K562 (cell line): ENCODE results near the gene CACNA2D3.

Source experiments
- EZH2 ChIP-seq: IDR thresholded peaks from 2 replicates; pipeline ENCODE4 v1.6.1; 2012; ENCODE audit warnings: low read depth, mild to moderate bottlenecking, inconsistent platforms, low read length, borderline replicate concordance
- NR2C1 ChIP-seq, 2 experiments: fragments of 450-650 bp; IDR thresholded peaks; 2 replicates each; pipeline ENCODE4 v1.6.1; 2017; ENCODE audit warnings: mild to moderate bottlenecking in 2 of 2, antibody characterized with exemption in 1 of 2, inconsistent platforms in 1 of 2, missing compliant biosample characterization in 1 of 2, missing genetic modification characterization in 1 of 2
- RAD21 ChIP-seq, 2 experiments: fragments of 250-450 bp in 1 of 2; fragments of 450-650 bp in 1 of 2; sonication (Bioruptor Pico) in 1 of 2; formaldehyde crosslinking in 1 of 2; IDR thresholded peaks in 1 of 2; conservative IDR thresholded peaks in 1 of 2; 2 replicates each; pipeline versions ENCODE4 v1.4.0 to v1.8.0; 2020 to 2022; ENCODE audit warnings: mild to moderate bottlenecking in 2 of 2, moderate library complexity in 1 of 2
- SLC30A9 ChIP-seq: fragments of 250-450 bp; sonication (Bioruptor Pico); IDR thresholded peaks from 2 replicates; pipeline ENCODE4 v1.8.0; 2022; ENCODE audit warnings: mild to moderate bottlenecking, moderate library complexity
- TBP ChIP-seq: optimal IDR thresholded peaks from 2 replicates; pipeline ENCODE3; 2011; ENCODE audit warnings: low read depth, low read length, improper control_type of control experiment
- TEAD2 ChIP-seq: fragments of 450-650 bp; IDR thresholded peaks from 2 replicates; pipeline ENCODE4 v1.6.1; 2016; ENCODE audit warnings: missing genetic modification characterization, control low read depth, missing compliant biosample characterization
- ZNF274 ChIP-seq: IDR thresholded peaks from 2 replicates; pipeline ENCODE4 v1.6.1; 2011; ENCODE audit warnings: low read depth, mild to moderate bottlenecking, low read length, moderate library complexity, borderline replicate concordance
- TF ChIP-seq, protein P1 (sequence below), 3 experiments: IDR thresholded peaks in 2 of 3; conservative IDR thresholded peaks in 1 of 3; 2 replicates each; pipeline ENCODE4 v1.5.1; 2011 to 2012; ENCODE audit warnings: low read length in 3 of 3, mild to moderate bottlenecking in 3 of 3, control low read depth in 2 of 3, improper control_type of control experiment in 1 of 3, inconsistent platforms in 1 of 3, low read depth in 1 of 3, mixed read lengths in 1 of 3, moderate library complexity in 1 of 3; ENCODE audit not compliant: insufficient read depth in 2 of 3
- TF ChIP-seq, protein P2 (sequence below): fragments of 150-350 bp; IDR thresholded peaks from 2 replicates; pipeline ENCODE4 v1.6.1; 2014; ENCODE audit warnings: low read depth, mild to moderate bottlenecking, low read length, borderline replicate concordance
- TF ChIP-seq, protein P3 (sequence below): fragments of 450-650 bp; IDR thresholded peaks from 2 replicates; pipeline ENCODE4 v1.6.1; 2016; ENCODE audit warnings: mild to moderate bottlenecking
- TF ChIP-seq, protein P4 (sequence below): fragments of 450-650 bp; IDR thresholded peaks from 2 replicates; pipeline ENCODE4 v1.6.1; 2017; ENCODE audit warnings: mild to moderate bottlenecking, moderate library complexity

DNA sequence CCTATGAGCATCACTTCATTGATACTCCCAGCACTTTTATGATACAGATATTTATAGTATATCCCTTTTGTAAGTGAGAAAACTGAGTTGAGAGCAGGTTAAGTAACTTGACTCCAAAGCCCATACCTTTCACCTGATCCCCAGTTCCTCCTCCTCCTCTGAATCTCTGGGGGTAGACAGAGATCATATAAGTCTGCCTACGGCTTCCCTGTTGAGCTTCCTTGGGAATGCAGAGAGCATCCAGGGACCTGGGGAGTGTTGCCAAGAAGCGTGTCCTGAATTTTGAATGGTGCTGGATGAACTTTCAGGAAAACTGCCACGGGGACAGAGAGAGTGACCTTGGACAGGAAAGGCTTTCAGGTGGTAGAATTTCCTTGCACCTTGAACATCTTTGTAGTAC is 537.0 kb downstream of the CACNA2D3 start:
- TF ChIP-seq SLC30A9, result no peak
- TF ChIP-seq, protein P1, sequence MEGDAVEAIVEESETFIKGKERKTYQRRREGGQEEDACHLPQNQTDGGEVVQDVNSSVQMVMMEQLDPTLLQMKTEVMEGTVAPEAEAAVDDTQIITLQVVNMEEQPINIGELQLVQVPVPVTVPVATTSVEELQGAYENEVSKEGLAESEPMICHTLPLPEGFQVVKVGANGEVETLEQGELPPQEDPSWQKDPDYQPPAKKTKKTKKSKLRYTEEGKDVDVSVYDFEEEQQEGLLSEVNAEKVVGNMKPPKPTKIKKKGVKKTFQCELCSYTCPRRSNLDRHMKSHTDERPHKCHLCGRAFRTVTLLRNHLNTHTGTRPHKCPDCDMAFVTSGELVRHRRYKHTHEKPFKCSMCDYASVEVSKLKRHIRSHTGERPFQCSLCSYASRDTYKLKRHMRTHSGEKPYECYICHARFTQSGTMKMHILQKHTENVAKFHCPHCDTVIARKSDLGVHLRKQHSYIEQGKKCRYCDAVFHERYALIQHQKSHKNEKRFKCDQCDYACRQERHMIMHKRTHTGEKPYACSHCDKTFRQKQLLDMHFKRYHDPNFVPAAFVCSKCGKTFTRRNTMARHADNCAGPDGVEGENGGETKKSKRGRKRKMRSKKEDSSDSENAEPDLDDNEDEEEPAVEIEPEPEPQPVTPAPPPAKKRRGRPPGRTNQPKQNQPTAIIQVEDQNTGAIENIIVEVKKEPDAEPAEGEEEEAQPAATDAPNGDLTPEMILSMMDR (IDR thresholded peaks at IDR 0.05 in 2 of 3, conservative IDR thresholded peaks at IDR 0.05 in 1 of 3; ENCODE audit: insufficient read depth in 2 of 3, low read depth in 1 of 3, low read length in 3 of 3), result no peak
- TF ChIP-seq EZH2, result no peak
- TF ChIP-seq NR2C1 (IDR thresholded peaks at IDR 0.05), result no peak
- TF ChIP-seq NR2C1 (tag; IDR thresholded peaks at IDR 0.05), result no peak
- TF ChIP-seq, protein P2, sequence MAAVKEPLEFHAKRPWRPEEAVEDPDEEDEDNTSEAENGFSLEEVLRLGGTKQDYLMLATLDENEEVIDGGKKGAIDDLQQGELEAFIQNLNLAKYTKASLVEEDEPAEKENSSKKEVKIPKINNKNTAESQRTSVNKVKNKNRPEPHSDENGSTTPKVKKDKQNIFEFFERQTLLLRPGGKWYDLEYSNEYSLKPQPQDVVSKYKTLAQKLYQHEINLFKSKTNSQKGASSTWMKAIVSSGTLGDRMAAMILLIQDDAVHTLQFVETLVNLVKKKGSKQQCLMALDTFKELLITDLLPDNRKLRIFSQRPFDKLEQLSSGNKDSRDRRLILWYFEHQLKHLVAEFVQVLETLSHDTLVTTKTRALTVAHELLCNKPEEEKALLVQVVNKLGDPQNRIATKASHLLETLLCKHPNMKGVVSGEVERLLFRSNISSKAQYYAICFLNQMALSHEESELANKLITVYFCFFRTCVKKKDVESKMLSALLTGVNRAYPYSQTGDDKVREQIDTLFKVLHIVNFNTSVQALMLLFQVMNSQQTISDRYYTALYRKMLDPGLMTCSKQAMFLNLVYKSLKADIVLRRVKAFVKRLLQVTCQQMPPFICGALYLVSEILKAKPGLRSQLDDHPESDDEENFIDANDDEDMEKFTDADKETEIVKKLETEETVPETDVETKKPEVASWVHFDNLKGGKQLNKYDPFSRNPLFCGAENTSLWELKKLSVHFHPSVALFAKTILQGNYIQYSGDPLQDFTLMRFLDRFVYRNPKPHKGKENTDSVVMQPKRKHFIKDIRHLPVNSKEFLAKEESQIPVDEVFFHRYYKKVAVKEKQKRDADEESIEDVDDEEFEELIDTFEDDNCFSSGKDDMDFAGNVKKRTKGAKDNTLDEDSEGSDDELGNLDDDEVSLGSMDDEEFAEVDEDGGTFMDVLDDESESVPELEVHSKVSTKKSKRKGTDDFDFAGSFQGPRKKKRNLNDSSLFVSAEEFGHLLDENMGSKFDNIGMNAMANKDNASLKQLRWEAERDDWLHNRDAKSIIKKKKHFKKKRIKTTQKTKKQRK, result no peak
- TF ChIP-seq, protein P3, sequence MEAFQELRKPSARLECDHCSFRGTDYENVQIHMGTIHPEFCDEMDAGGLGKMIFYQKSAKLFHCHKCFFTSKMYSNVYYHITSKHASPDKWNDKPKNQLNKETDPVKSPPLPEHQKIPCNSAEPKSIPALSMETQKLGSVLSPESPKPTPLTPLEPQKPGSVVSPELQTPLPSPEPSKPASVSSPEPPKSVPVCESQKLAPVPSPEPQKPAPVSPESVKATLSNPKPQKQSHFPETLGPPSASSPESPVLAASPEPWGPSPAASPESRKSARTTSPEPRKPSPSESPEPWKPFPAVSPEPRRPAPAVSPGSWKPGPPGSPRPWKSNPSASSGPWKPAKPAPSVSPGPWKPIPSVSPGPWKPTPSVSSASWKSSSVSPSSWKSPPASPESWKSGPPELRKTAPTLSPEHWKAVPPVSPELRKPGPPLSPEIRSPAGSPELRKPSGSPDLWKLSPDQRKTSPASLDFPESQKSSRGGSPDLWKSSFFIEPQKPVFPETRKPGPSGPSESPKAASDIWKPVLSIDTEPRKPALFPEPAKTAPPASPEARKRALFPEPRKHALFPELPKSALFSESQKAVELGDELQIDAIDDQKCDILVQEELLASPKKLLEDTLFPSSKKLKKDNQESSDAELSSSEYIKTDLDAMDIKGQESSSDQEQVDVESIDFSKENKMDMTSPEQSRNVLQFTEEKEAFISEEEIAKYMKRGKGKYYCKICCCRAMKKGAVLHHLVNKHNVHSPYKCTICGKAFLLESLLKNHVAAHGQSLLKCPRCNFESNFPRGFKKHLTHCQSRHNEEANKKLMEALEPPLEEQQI, result no peak
- no peak for TF ChIP-seq RAD21 (CRISPR knock-in tag; conservative IDR thresholded peaks at IDR 0.05 in 1 of 2, IDR thresholded peaks at IDR 0.05 in 1 of 2)
- no peak for TF ChIP-seq TBP
- TF ChIP-seq TEAD2 (tag), result no peak
- TF ChIP-seq ZNF274, result no peak
- TF ChIP-seq, protein P4, sequence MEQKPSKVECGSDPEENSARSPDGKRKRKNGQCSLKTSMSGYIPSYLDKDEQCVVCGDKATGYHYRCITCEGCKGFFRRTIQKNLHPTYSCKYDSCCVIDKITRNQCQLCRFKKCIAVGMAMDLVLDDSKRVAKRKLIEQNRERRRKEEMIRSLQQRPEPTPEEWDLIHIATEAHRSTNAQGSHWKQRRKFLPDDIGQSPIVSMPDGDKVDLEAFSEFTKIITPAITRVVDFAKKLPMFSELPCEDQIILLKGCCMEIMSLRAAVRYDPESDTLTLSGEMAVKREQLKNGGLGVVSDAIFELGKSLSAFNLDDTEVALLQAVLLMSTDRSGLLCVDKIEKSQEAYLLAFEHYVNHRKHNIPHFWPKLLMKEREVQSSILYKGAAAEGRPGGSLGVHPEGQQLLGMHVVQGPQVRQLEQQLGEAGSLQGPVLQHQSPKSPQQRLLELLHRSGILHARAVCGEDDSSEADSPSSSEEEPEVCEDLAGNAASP, result no peak
